GM10266 (cell line): ENCODE data around the gene DGKQ.
"Not testable (repeated sequence)": the region's sequence is repeated elsewhere in the genome, so short reads cannot be mapped to it uniquely, and the experiment has no call there.

ENCODE experiments used
- DNase-seq: peaks from one replicate; pipeline ENCODE4 v3.0.0; 2012; ENCODE audit errors: extremely low spot score
- CTCF ChIP-seq: IDR thresholded peaks from 2 replicates; pipeline ENCODE4 v1.5.1; 2012; ENCODE audit warnings: mild to moderate bottlenecking, low read depth; ENCODE audit not compliant: control insufficient read depth, insufficient read depth; ENCODE audit errors: missing control alignments

Gene DGKQ

GRCh38 chr4:978957-979701 lies 5.8 kb upstream of the DGKQ start:
- no peak for TF ChIP-seq CTCF
- no peak for DNase-seq

GRCh38 chr4:976016-976415 lies 2.6 kb upstream of the DGKQ start:
- not testable (repeated sequence) for DNase-seq

GRCh38 chr4:974668-975067 lies 1.3 kb upstream of the DGKQ start:
- DNase-seq, result no peak
- no peak for TF ChIP-seq CTCF

GRCh38 chr4:972651-973424 lies 531 bp downstream of the DGKQ start:
- DNase-seq, result peak; percentile 70
- no peak for TF ChIP-seq CTCF

GRCh38 chr4:971666-972500 lies 1.5 kb downstream of the DGKQ start:
- DNase-seq, result no peak

GRCh38 chr4:970854-971520 lies 2.4 kb downstream of the DGKQ start:
- no peak for TF ChIP-seq CTCF

More at GRCh38 chr4:971666-972500, 1.5 kb downstream of the DGKQ start:
- TF ChIP-seq CTCF, result no peak

More at GRCh38 chr4:970854-971520, 2.4 kb downstream of the DGKQ start:
- DNase-seq, result no peak
